ENCODE results near the gene WNT9B.

The WNT9B gene

GRCh38 chr17:46851029-46851741 is at the start of gene WNT9B:
TSS of gene WNT9B (plus strand) at chr17:46851583. CDS start at chr17:46851639, 56 bp downstream.
- no peak within 1 kb of the TSS for H3K27ac ChIP-seq
- TF ChIP-seq ZFX (IDR thresholded peaks at IDR 0.05; ENCODE audit: borderline replicate concordance) (no peak), CTCF (IDR thresholded peaks at IDR 0.05) (peak; percentile 61)

GRCh38 chr17:46802800-46803199 is 48.6 kb upstream of the WNT9B start:
- TF ChIP-seq CTCF (IDR thresholded peaks at IDR 0.05) (no peak), ZFX (IDR thresholded peaks at IDR 0.05; ENCODE audit: borderline replicate concordance) (no peak)
- H3K27ac ChIP-seq, result no peak overlapping the region

GRCh38 chr17:46803544-46803943 is 47.8 kb upstream of the WNT9B start:
- TF ChIP-seq CTCF (IDR thresholded peaks at IDR 0.05), result no peak
- TF ChIP-seq ZFX (IDR thresholded peaks at IDR 0.05; ENCODE audit: borderline replicate concordance), result no peak
- H3K27ac ChIP-seq, result no peak overlapping the region

- no peak overlapping the region for H3K27ac ChIP-seq
- TF ChIP-seq ZFX (IDR thresholded peaks at IDR 0.05; ENCODE audit: borderline replicate concordance) (no peak), CTCF (IDR thresholded peaks at IDR 0.05) (no peak)
Observed at GRCh38 chr17:46805771-46806170, 45.6 kb upstream of the WNT9B start.

- H3K27ac ChIP-seq, result no peak overlapping the region
- TF ChIP-seq ZFX (IDR thresholded peaks at IDR 0.05; ENCODE audit: borderline replicate concordance) (no peak), CTCF (IDR thresholded peaks at IDR 0.05) (no peak)
Observed at GRCh38 chr17:46809110-46809571, 42.2 kb upstream of the WNT9B start.

- TF ChIP-seq ZFX (IDR thresholded peaks at IDR 0.05; ENCODE audit: borderline replicate concordance), result no peak
- TF ChIP-seq CTCF (IDR thresholded peaks at IDR 0.05), result no peak
Observed at GRCh38 chr17:46810837-46811236, 40.5 kb upstream of the WNT9B start.

GRCh38 chr17:46811978-46812583 is 39.3 kb upstream of the WNT9B start:
- no peak overlapping the region for H3K27ac ChIP-seq
- no peak for TF ChIP-seq CTCF (IDR thresholded peaks at IDR 0.05)
- no peak for TF ChIP-seq ZFX (IDR thresholded peaks at IDR 0.05; ENCODE audit: borderline replicate concordance)

More at GRCh38 chr17:46810837-46811236, 40.5 kb upstream of the WNT9B start:
- H3K27ac ChIP-seq, result no peak overlapping the region
